DOHH2 (cell line): ENCODE results near the gene CADPS2.

Experiments
- EZH2phosphoT487 ChIP-seq: fragments of 200-600 bp; sonication (generic); IDR thresholded peaks from 2 replicates; pipeline ENCODE4 v1.6.1; 2017; ENCODE audit warnings: borderline replicate concordance, mild to moderate bottlenecking, antibody characterized with exemption, low read length, moderate library complexity, mixed read lengths
- TF ChIP-seq, protein P1 (sequence below): fragments of 200-600 bp; sonication (generic); IDR thresholded peaks from one replicate; pipeline ENCODE4 v1.5.1; 2014; ENCODE audit warnings: antibody characterized with exemption, mild to moderate bottlenecking, low read depth, low read length; ENCODE audit not compliant: poor library complexity, severe bottlenecking

DNA sequence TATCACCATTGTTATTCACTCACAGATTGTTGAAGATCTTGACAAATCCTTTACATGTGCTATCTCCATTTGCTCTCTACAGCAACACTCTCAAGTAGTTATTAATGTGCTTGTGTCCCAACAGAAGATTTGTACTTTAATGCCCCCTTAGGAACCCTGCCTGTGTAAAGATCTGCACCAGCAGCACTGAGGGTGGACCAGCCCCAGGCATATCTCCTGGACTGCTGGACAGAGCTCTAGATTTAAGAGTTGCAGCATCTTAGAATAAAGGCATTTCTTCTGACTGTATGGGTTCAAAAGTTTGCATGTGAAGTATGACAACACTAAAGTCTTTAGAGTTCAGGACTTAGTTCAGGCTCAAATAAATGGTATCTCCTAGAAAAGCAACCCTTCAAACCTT is 282.0 kb downstream of the CADPS2 start:
- TF ChIP-seq, protein P1, sequence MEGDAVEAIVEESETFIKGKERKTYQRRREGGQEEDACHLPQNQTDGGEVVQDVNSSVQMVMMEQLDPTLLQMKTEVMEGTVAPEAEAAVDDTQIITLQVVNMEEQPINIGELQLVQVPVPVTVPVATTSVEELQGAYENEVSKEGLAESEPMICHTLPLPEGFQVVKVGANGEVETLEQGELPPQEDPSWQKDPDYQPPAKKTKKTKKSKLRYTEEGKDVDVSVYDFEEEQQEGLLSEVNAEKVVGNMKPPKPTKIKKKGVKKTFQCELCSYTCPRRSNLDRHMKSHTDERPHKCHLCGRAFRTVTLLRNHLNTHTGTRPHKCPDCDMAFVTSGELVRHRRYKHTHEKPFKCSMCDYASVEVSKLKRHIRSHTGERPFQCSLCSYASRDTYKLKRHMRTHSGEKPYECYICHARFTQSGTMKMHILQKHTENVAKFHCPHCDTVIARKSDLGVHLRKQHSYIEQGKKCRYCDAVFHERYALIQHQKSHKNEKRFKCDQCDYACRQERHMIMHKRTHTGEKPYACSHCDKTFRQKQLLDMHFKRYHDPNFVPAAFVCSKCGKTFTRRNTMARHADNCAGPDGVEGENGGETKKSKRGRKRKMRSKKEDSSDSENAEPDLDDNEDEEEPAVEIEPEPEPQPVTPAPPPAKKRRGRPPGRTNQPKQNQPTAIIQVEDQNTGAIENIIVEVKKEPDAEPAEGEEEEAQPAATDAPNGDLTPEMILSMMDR, result no peak
- TF ChIP-seq EZH2phosphoT487, result no peak
